GM18873 (cell line): ENCODE results near the gene CEBPE.

Source experiments
- ATAC-seq: cut with Tn5 transposase; IDR thresholded peaks from one replicate; pipeline ENCODE4 v1.9.1; 2021; ENCODE audit warnings: mild to moderate bottlenecking, moderate library complexity, moderate number of reproducible peaks; ENCODE audit not compliant: unreplicated experiment, low FRiP score

CEBPE gene

DNA sequence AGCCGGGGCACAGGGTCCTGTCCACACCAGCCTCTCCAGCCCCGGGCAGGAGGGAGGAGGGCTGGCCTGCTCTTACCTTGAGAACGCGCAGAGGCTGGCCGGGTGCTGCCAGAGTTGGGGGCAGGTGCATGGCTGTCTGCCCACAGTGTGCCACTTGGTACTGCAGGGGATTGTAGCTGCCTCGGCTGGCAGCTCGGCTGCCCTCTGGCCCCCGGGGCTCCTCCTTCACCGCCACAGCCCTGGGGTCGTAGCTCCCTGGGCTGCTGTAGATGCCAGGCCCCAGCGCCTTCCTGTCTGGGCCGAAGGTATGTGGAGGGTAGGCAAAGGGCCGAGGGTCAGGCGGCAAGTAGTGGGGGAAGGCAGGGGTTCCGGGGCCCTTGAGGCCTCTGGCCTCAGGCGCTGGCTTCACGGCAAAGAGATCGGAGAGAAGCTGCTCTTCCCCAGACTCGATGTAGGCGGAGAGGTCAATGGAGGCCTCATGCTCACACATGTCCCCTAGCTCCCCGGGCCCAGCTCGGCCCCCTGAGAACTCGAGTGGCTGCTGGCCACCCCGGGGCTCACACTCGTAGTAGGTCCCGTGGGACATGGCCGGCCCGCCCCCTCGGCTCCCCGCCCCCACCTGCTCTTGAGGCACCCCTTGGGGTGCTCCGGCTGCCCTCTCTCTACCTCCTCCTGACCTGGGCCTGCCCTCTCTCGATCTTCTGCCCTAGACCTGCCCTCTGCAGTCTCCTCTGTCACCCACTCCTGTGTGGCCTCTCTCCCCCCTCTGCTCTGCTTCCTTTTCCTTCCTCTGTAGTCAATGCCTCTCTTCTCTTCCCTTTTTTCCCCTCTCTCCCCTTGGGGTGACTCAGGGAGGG lies at the start of gene CEBPE:
CEBPE (minus strand) TSS at position 750 of the 857 bp plus-strand sequence; CDS start at position 586, 164 bp downstream.
- ATAC-seq: no peak

- no peak for ATAC-seq
Observed at GRCh38 chr14:23168246-23168645, 49.2 kb upstream of the CEBPE start.

GRCh38 chr14:23167116-23167847 lies 48.2 kb upstream of the CEBPE start:
- no peak for ATAC-seq

GRCh38 chr14:23164949-23165348 lies 45.9 kb upstream of the CEBPE start:
- ATAC-seq: no peak

DNA sequence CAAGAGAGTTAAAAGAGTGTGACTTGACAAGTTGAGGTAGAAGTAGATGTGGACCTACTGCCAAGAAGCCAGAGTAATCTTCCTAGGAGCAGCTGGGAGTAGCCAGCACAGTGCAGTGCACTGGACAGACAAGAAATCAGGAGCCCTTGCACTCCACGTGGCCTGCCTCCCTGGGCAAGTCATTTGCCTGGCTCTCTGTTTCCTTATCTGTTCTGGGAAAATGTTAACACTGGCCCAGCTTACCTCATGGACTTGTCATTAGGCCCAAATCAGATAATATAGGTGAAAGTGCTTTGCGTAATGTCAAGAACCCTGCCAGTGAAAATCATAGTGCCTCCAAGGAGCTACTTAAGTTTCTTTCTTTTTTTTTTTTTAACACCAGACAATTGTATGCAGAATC lies 45.2 kb upstream of the CEBPE start:
- ATAC-seq: no peak

- no peak for ATAC-seq
Observed at GRCh38 chr14:23163830-23164229, 44.8 kb upstream of the CEBPE start.

- no peak for ATAC-seq
Observed at GRCh38 chr14:23162800-23163199, 43.7 kb upstream of the CEBPE start.

GRCh38 chr14:23162005-23162404 lies 43.0 kb upstream of the CEBPE start:
- no peak for ATAC-seq

- no peak for ATAC-seq
Observed at GRCh38 chr14:23160924-23161522, 42.0 kb upstream of the CEBPE start.

- no peak for ATAC-seq
Observed at GRCh38 chr14:23159532-23159931, 40.5 kb upstream of the CEBPE start.

- ATAC-seq: no peak
Observed at GRCh38 chr14:23158779-23159178, 39.7 kb upstream of the CEBPE start.

- ATAC-seq: no peak
Observed at GRCh38 chr14:23154964-23155587, 36.0 kb upstream of the CEBPE start.

- ATAC-seq: no peak
Observed at GRCh38 chr14:23153851-23154796, 35.1 kb upstream of the CEBPE start.

- no peak for ATAC-seq
Observed at GRCh38 chr14:23151342-23151741, 32.3 kb upstream of the CEBPE start.

DNA sequence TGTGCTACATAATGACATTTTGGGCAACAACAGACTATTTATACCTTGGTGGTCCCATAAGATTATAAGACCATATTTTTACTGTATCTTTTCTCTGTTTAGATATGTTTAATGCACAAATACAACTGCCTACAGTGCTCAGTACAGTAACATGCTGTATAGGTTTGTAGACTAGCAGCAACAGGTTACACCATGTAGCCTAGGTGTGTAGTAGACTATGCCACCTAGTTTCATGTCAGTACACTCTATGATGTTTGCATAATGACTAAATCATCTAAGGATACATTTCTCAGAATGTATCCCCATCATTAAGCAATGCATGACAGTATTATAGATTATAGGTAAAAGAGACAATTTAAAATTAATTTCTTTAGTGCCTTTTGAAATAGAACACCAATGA lies 30.7 kb upstream of the CEBPE start:
- ATAC-seq: no peak

DNA sequence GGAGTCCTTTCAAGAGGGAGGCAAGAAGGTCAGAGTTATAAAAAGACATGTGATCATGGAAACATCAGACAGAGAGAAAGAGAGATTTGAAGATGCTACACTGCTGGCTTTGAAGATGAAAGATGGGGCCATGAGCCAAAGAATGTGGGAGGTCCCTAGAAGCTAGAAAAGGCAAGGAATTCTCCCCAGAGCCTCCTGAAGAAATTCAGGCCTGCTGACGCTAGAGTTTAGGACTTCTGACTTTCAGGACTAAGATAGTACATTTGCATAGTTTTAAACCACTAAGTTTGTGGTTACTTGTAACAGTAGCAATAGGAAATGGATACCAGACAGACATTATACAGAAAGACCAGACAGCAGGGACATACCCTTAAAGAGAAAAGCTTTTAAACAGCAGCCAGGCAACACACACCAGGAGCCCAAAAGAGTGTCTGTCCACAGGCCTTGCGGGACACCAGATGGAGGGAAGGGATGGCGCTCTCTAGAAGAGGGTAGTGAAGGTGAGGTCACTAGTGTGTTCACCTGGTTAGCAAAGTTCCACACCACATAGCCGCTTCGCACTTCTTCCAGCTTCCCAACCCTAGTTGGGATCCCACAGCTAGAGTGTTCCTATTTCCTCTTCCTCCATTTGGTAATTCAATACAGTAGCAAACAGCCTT lies 29.7 kb upstream of the CEBPE start:
- no peak for ATAC-seq

DNA sequence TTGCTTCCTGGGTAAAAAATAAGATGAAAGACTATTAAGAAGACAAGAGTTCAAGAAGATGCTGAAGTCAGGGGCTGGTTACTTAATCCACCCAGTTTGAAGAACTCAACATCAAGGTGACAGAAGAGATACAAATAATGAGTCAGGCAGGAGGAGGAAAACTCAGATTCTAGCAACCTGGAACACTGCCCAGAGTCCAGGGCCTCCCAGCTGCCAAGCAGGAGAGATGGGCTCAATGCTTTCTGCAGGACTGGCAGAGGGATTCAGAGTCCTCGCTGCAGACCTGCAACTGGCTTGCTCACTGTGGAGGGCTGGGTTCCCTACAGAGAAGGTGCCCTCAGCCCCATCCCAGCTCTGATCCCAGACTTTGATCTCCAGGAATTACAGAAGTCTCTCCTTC lies 28.6 kb upstream of the CEBPE start:
- ATAC-seq: no peak

DNA sequence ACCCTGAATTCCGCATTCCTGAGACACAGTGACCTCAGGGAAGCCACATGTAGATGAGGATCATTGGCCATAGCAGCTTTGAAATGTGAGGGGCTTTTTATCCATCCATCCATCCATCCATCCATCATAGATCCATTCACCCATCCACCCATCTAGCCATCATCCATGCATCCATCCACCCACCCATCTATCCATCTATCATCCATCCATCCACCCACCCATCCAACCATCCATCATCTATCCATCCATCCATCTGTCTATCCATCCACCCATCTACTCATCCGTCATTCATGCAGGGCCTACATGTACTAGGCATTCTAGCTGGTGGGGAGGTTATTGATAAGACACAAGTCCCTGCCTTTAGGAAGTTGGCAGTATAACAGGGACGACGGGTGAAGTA lies 27.9 kb upstream of the CEBPE start:
- no peak for ATAC-seq

DNA sequence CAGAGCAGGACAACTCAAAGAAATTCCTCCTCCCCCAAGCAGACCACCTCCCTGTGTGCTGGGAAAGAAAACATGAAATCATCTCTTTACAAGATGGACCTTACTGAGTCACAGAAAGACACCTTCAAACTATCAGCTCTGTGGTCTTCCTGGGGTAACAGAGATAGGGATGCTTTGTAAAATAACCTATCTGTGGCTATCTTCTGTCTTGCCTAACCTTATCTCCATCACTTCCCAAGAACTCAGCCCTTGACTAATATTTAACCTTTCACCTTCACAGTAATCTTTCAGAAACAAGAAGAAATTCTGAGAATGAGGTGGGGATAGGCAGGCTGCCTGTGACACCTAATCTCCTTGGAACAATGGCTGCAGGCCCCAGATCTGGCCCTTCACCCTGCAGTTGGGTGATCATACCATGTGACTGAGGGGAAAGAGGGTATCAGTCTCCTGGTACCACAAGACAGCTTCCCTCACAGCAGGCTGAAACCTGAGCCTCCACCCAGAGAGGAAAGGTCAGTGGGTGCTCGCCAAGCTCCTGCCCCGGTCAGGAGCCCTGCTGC lies 27.4 kb upstream of the CEBPE start:
- ATAC-seq: no peak
